ENCODE data around the gene HMCN1.

HMCN1 gene

DNA sequence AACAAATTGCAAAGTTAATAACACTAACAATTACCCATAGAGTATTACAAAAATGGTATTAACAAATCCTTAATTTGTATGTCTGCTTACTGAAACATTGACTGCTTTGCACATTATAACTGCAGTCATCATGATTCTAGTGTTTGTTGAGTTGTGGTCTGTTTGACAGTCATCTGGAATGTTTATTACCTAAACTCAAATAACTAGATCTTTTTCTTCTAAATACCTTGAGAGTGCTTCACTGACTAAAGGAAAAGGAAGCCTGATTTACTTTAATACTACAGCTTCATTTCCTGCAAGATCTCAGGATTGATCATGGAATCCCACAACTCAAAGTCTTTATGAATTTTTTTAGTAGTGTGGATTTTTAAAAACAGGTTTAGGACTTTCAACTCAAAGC lies 70.0 kb downstream of the HMCN1 start:
- Histone ChIP-seq H4K20me1 (ENCODE audit: control insufficient read depth, insufficient read depth, low read depth, low read length) (no peaks in the 10 kb centered on the region), H3K4me3 (ENCODE audit: low read length) (no peak overlapping the region), H3K36me3 (ENCODE audit: control insufficient read depth, low read length) (no peaks in the 10 kb centered on the region), H3K4me1 (ENCODE audit: control insufficient read depth, low read length) (no peaks in the 10 kb centered on the region), H3K27me3 (ENCODE audit: control insufficient read depth, low read length) (no peaks in the 10 kb centered on the region), H3K27ac (ENCODE audit: low read depth, low read length) (no peak overlapping the region), H3K79me2 (ENCODE audit: control insufficient read depth, low read length) (no peaks in the 10 kb centered on the region), H3K9me3 (ENCODE audit: control insufficient read depth, insufficient read depth, low read length) (no peaks in the 10 kb centered on the region; the same call in 1 of the 2 replicates), H3F3A (ENCODE audit: control insufficient read depth, insufficient read depth) (no peaks in the 10 kb centered on the region), H3K9me2 (replicated peaks; ENCODE audit: control insufficient read depth, low read length) (no peaks in the 10 kb centered on the region), H3K4me2 (ENCODE audit: low read length) (no peak overlapping the region)
- no peak for TF ChIP-seq EZH2phosphoT487 (IDR thresholded peaks at IDR 0.05; ENCODE audit: borderline replicate concordance, low read length)
- TF ChIP-seq, protein P1, sequence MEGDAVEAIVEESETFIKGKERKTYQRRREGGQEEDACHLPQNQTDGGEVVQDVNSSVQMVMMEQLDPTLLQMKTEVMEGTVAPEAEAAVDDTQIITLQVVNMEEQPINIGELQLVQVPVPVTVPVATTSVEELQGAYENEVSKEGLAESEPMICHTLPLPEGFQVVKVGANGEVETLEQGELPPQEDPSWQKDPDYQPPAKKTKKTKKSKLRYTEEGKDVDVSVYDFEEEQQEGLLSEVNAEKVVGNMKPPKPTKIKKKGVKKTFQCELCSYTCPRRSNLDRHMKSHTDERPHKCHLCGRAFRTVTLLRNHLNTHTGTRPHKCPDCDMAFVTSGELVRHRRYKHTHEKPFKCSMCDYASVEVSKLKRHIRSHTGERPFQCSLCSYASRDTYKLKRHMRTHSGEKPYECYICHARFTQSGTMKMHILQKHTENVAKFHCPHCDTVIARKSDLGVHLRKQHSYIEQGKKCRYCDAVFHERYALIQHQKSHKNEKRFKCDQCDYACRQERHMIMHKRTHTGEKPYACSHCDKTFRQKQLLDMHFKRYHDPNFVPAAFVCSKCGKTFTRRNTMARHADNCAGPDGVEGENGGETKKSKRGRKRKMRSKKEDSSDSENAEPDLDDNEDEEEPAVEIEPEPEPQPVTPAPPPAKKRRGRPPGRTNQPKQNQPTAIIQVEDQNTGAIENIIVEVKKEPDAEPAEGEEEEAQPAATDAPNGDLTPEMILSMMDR (IDR thresholded peaks at IDR 0.05; ENCODE audit: low read depth, low read length, poor library complexity, severe bottlenecking) = no peak

DNA sequence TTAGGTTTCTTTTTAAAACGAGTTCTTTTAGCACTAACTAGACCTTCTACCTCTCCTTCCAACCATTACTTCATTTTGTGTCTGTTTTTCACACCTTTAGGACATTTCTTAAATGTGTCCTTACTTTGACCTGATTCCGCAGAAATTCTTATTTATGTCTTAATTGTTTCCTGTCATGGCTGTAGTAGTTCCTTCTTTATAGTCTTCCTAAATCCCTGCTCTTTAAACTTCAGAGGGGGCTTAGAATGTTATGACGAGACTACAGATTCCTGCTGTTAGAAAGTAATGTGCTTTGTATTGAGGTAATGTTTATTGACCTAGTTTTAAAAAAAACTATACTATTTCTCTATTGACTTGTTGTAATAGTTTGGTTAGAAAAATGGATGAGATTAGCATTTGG lies 70.4 kb downstream of the HMCN1 start:
- Histone ChIP-seq H4K20me1 (ENCODE audit: control insufficient read depth, insufficient read depth, low read depth, low read length) (no peaks in the 10 kb centered on the region), H3K4me2 (ENCODE audit: low read length) (no peak overlapping the region), H3K27me3 (ENCODE audit: control insufficient read depth, low read length) (no peaks in the 10 kb centered on the region), H3K79me2 (ENCODE audit: control insufficient read depth, low read length) (no peaks in the 10 kb centered on the region), H3K4me3 (ENCODE audit: low read length) (no peak overlapping the region), H3K9me3 (ENCODE audit: control insufficient read depth, insufficient read depth, low read length) (no peaks in the 10 kb centered on the region; the same call in 1 of the 2 replicates), H3K27ac (ENCODE audit: low read depth, low read length) (no peak overlapping the region), H3K4me1 (ENCODE audit: control insufficient read depth, low read length) (no peaks in the 10 kb centered on the region), H3K9me2 (replicated peaks; ENCODE audit: control insufficient read depth, low read length) (no peaks in the 10 kb centered on the region), H3F3A (ENCODE audit: control insufficient read depth, insufficient read depth) (no peaks in the 10 kb centered on the region), H3K36me3 (ENCODE audit: control insufficient read depth, low read length) (no peaks in the 10 kb centered on the region)
- TF ChIP-seq, protein P1 (IDR thresholded peaks at IDR 0.05; ENCODE audit: low read depth, low read length, poor library complexity, severe bottlenecking) = no peak
- no peak for TF ChIP-seq EZH2phosphoT487 (IDR thresholded peaks at IDR 0.05; ENCODE audit: borderline replicate concordance, low read length)

DNA sequence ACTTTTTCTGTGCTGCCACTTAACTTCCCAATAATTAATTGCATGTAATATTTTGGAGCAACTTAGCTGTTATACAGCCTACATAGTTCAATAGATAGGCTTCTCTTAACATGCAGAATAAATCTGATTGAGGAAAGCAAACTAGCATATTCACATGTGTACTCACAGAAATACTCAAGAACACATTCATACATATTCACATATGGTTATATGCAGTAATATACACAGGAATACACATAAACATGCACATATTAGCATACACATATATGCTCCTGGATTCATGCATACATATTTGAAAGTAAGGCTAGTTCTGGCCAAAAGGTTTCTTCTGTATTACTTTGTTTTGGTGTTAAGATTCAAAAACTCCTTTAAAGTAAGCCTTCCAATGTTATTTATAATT lies 73.1 kb downstream of the HMCN1 start:
- Histone ChIP-seq H3K27me3 (ENCODE audit: control insufficient read depth, low read length) (no peaks in the 10 kb centered on the region), H4K20me1 (ENCODE audit: control insufficient read depth, insufficient read depth, low read depth, low read length) (no peaks in the 10 kb centered on the region), H3K27ac (ENCODE audit: low read depth, low read length) (no peak overlapping the region), H3K79me2 (ENCODE audit: control insufficient read depth, low read length) (no peaks in the 10 kb centered on the region), H3K4me1 (ENCODE audit: control insufficient read depth, low read length) (no peaks in the 10 kb centered on the region), H3K9me3 (ENCODE audit: control insufficient read depth, insufficient read depth, low read length) (no peaks in the 10 kb centered on the region), H3K4me2 (ENCODE audit: low read length) (no peak overlapping the region), H3F3A (ENCODE audit: control insufficient read depth, insufficient read depth) (no peaks in the 10 kb centered on the region), H3K9me2 (replicated peaks; ENCODE audit: control insufficient read depth, low read length) (no peaks in the 10 kb centered on the region), H3K36me3 (ENCODE audit: control insufficient read depth, low read length) (no peaks in the 10 kb centered on the region), H3K4me3 (ENCODE audit: low read length) (no peak overlapping the region)
- TF ChIP-seq EZH2phosphoT487 (IDR thresholded peaks at IDR 0.05; ENCODE audit: borderline replicate concordance, low read length) = no peak
- TF ChIP-seq, protein P1 (IDR thresholded peaks at IDR 0.05; ENCODE audit: low read depth, low read length, poor library complexity, severe bottlenecking) = no peak

DNA sequence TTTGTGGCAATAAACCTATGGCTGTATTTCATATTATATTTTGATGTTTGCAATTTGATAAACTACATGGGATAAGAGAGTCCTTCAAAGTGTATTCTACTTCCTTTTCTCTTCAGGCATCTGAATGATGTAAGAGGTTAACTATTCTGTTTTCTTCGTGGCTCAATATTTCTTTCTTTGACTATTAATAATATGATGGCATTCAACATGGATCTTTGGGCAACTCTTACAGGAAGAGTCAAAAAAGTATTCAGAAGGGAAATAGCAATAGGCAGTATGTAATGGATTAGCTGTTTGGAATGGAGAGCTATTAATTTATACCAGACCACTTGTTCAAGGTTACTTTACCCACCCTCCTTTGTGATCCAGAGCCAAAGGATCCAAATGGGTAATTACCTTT lies 74.4 kb downstream of the HMCN1 start:
- no peaks in the 10 kb centered on the region for H3K79me2 ChIP-seq (ENCODE audit: control insufficient read depth, low read length)
- H3K4me1 ChIP-seq (ENCODE audit: control insufficient read depth, low read length) = no peaks in the 10 kb centered on the region
- no peak overlapping the region for H3K4me2 ChIP-seq (ENCODE audit: low read length)
- no peaks in the 10 kb centered on the region for H4K20me1 ChIP-seq (ENCODE audit: control insufficient read depth, insufficient read depth, low read depth, low read length)
- no peak overlapping the region for H3K4me3 ChIP-seq (ENCODE audit: low read length)
- H3K9me3 ChIP-seq (ENCODE audit: control insufficient read depth, insufficient read depth, low read length) = no peaks in the 10 kb centered on the region
- no peaks in the 10 kb centered on the region for H3K9me2 ChIP-seq (replicated peaks; ENCODE audit: control insufficient read depth, low read length)
- TF ChIP-seq EZH2phosphoT487 (IDR thresholded peaks at IDR 0.05; ENCODE audit: borderline replicate concordance, low read length) = no peak
- TF ChIP-seq, protein P1 (IDR thresholded peaks at IDR 0.05; ENCODE audit: low read depth, low read length, poor library complexity, severe bottlenecking) = no peak
- no peaks in the 10 kb centered on the region for H3K36me3 ChIP-seq (ENCODE audit: control insufficient read depth, low read length)
- no peak overlapping the region for H3K27ac ChIP-seq (ENCODE audit: low read depth, low read length)
- no peaks in the 10 kb centered on the region for H3F3A ChIP-seq (ENCODE audit: control insufficient read depth, insufficient read depth)
- H3K27me3 ChIP-seq (ENCODE audit: control insufficient read depth, low read length) = no peaks in the 10 kb centered on the region

All from DOHH2 (cell line).